WERI-Rb-1 (cell line): ENCODE measurements around the gene GNB1.

Experiments
- DNase-seq: peaks from one replicate; pipeline ENCODE4 v3.0.0-alpha.2; 2020
- H3K27ac ChIP-seq: fragments of 250-450 bp; sonication (Bioruptor Pico); 2 replicates; pipeline ENCODE4 v1.5.1; 2020; ENCODE audit warnings: mild to moderate bottlenecking, moderate library complexity
- H3K27me3 ChIP-seq: fragments of 250-450 bp; sonication (Bioruptor Pico); 2 replicates; pipeline ENCODE4 v1.5.1; 2021; ENCODE audit warnings: mild to moderate bottlenecking, low read depth, moderate library complexity; ENCODE audit not compliant: insufficient read depth, severe bottlenecking
- H3K36me3 ChIP-seq: fragments of 250-450 bp; sonication (Bioruptor Pico); 2 replicates; pipeline ENCODE4 v1.5.1; 2020; ENCODE audit warnings: mild to moderate bottlenecking, moderate library complexity
- H3K4me3 ChIP-seq: 2 replicates; pipeline ENCODE4 v1.5.1; 2011; ENCODE audit warnings: low read depth, mild to moderate bottlenecking, control low read depth, low read length
- H3K9me3 ChIP-seq: fragments of 250-450 bp; sonication (Bioruptor Pico); 2 replicates; pipeline ENCODE4 v1.5.1; 2021; ENCODE audit warnings: mild to moderate bottlenecking, moderate library complexity; ENCODE audit not compliant: severe bottlenecking
- TF ChIP-seq, protein P1 (sequence below): IDR thresholded peaks from 2 replicates; pipeline ENCODE4 v1.5.1; 2011; ENCODE audit warnings: low read depth, mild to moderate bottlenecking, control low read depth, inconsistent platforms, low read length

The GNB1 gene

DNA sequence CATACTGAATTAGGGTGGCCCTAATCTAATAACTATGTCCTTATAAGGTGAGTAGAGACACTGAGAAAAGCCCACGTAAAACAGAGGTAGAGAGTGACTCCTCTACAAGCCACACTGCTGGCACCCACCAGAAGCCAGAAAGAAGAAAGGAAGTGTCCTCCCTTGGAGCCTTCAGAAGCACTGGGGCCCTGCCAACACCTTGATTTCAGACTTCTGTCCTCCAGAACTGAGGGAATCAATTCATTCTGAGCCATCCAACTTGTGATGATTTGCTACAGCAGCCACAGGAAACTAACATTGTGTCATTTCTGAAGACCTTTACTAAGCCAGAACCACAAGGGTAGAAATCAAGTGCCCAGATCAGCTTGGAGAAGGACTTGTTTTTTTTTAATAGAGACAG lies 15.0 kb downstream of the GNB1 start:
- Histone ChIP-seq H3K4me3 (no peak overlapping the region), H3K9me3 (no peaks in the 10 kb centered on the region), H3K27me3 (no peaks in the 10 kb centered on the region), H3K27ac (no peak overlapping the region), H3K36me3 (peaks cover 51% of the 10 kb centered on the region)
- TF ChIP-seq, protein P1, sequence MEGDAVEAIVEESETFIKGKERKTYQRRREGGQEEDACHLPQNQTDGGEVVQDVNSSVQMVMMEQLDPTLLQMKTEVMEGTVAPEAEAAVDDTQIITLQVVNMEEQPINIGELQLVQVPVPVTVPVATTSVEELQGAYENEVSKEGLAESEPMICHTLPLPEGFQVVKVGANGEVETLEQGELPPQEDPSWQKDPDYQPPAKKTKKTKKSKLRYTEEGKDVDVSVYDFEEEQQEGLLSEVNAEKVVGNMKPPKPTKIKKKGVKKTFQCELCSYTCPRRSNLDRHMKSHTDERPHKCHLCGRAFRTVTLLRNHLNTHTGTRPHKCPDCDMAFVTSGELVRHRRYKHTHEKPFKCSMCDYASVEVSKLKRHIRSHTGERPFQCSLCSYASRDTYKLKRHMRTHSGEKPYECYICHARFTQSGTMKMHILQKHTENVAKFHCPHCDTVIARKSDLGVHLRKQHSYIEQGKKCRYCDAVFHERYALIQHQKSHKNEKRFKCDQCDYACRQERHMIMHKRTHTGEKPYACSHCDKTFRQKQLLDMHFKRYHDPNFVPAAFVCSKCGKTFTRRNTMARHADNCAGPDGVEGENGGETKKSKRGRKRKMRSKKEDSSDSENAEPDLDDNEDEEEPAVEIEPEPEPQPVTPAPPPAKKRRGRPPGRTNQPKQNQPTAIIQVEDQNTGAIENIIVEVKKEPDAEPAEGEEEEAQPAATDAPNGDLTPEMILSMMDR = no peak
- no peak for DNase-seq

DNA sequence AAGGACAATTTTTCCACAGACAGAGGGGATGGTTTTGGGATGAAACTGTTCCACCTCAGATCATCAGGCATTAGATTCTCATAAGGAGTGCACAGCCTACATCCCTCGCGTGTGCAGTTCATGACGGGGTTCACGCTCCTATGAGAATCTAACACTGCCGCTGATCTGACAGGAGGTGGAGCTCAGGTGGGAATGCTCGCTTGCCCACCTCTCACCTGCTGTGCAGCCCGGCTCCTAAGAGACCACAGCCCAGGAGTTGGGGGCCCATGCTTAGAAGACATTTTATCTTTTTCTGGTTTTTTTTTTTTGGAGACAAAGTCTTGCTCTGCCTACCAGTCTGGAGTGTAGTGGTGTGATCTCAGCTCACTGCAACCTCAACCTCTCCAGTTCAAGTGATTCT lies 16.0 kb downstream of the GNB1 start:
- Histone ChIP-seq H3K4me3 (no peak overlapping the region), H3K27ac (no peak overlapping the region), H3K9me3 (peaks cover 2% of the 10 kb centered on the region), H3K36me3 (peaks cover 49% of the 10 kb centered on the region), H3K27me3 (no peaks in the 10 kb centered on the region)
- TF ChIP-seq, protein P1 = no peak
- DNase-seq = no peak

DNA sequence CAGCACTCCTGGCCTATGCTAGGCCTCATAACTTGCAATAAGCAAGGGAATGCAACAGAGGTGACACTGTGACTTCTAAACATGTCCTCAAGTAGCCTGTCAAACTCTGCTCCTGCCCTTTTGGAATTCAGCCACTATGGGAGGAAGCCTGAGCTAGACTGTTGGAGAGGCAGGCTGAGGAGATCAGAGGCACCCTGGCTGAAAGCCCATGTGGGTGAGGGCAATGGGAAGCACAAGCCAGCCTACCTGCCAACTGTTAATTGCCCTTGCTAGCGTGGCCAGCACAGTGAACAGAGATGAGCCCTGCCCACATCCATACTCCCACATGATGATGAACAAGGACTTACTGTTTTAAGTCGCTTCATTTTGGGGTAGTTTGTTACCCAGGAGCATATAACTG lies 17.7 kb downstream of the GNB1 start:
- Histone ChIP-seq H3K4me3 (no peak overlapping the region), H3K27ac (no peak overlapping the region), H3K27me3 (no peaks in the 10 kb centered on the region), H3K36me3 (peaks cover 39% of the 10 kb centered on the region), H3K9me3 (peaks cover 2% of the 10 kb centered on the region)
- no peak for DNase-seq
- TF ChIP-seq, protein P1 = no peak

DNA sequence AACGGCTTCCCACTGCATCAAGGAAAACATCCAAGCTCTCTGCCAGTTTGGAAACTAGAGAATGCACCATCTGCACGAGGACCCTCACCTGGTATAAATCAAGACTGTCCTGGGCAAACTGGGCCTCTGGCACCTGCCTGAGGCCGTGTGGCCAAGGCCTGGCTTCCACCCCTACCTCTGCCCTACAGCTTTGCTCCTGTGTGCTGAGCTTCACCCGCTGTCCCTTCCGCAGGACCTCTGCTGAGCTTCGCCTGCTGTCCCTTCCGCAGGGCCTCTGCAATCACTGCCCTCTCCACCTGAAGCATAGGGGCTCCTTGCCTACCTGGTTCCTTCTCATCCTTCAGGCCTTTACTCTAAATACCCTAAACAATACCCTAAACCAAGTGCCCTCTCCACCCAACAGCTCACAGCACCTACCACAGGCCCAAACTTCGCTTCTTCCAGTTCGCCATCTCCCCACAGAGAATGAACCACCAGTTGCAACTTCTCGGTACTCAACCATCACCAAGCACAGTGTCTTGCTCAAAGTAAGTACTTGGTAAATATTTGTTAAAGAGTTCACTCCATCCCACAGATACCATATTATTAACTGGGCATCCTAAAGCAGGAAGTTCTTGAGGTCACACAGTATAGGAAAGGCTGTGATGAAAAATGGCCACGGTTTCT lies 18.4 kb downstream of the GNB1 start:
- TF ChIP-seq, protein P1 = no peak
- Histone ChIP-seq H3K27me3 (no peaks in the 10 kb centered on the region), H3K4me3 (no peak overlapping the region), H3K36me3 (peaks cover 39% of the 10 kb centered on the region), H3K9me3 (peaks cover 2% of the 10 kb centered on the region), H3K27ac (no peak overlapping the region)
- no peak for DNase-seq

DNA sequence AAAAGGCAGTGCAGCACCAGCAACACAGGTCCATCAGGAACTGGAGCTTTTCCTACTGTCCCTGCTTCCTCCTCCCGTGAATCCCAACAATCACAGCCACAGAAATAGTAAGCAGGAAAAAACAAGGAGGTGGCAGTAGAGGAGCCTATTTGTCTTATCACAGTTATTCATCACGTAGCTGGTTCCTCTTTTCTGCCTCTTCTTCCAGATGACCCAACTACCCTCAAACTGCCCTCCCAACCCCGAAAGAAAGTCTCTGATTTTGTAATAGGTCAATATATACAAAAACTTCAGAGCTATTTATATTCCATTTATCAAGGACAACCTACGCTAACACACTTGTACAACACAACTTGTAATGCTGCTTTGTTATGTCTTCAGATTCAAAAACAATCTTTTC lies 21.4 kb downstream of the GNB1 start:
- TF ChIP-seq, protein P1 = no peak
- no peak for DNase-seq
- peaks cover 18% of the 10 kb centered on the region for H3K36me3 ChIP-seq
- H3K9me3 ChIP-seq = peaks cover 2% of the 10 kb centered on the region
- H3K27ac ChIP-seq = no peak overlapping the region
- no peak overlapping the region for H3K4me3 ChIP-seq
- no peaks in the 10 kb centered on the region for H3K27me3 ChIP-seq

DNA sequence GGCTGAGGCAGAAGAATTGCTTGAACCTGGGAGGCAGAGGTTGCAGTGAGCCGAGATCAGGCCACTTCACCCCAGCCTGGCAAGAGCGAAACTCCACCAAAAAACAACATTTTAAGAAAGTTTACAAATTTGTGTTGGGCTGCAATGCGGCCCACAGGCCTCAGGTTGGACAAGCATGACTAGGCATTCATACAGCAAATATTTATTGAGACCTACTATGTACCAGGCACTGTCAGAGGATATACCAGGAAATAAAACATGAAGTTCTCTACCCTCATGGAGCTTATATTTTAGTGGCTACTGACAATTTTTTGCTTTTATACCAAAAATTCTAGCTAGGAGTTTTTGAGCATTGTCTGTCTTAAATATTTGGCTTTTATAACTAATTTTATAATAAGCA lies 23.7 kb downstream of the GNB1 start:
- TF ChIP-seq, protein P1 = no peak
- H3K27me3 ChIP-seq = no peaks in the 10 kb centered on the region
- H3K27ac ChIP-seq = no peak overlapping the region
- H3K4me3 ChIP-seq = no peak overlapping the region
- peaks cover 2% of the 10 kb centered on the region for H3K9me3 ChIP-seq
- DNase-seq = no peak
- peaks cover 5% of the 10 kb centered on the region for H3K36me3 ChIP-seq
